ENCODE data around the gene SELENOK. TPM values are rescaled to one million over a fixed set of nuclear protein-coding genes. Genes with fewer than 3 reads are reported as not detected.

SELENOK gene
- total and polyA plus RNA-seq, 2 of the 13 experiments (the other 11 are each of a cell fraction or from before 2014, with no cell fraction given): 67.0 to 81.0 TPM

DNA sequence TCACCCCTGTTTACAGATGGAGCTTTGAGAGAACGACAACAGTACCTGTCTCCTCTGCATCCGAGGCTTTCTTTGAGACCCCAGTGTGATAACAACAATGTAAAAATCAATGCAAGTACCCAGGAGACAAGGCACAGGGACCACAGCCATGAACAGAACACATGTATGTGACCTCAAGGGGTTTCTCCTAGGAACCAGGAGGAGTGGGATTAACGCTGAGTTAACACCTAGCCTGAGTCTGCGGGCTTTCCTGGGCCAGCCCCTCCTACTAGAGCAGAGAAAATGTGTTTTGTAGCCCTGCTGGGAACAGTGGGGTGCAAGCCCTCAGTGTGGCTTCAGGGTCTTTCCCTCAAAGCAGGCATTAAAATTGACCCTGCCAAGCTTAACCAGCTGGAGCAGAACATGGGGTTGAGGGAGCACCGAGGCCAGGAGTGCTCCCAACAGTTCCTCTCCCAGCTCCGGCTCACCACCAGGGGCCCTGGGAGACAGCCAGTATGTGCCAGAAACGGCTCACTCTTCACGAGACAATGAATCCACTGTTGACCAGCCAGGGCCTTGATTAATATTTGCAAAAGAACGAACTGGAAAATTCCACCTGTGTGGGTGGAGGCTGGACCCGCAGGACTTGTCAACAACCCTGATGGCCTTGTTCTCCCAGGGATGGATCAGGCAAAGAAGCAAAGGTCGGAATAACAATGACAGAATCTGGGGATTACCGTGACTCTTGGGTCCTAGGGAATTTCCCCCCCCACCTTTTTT is 49.0 kb downstream of the SELENOK start (continued):
- TF ChIP-seq NONO (IDR thresholded peaks at IDR 0.05) (no peak), NONO (CRISPR knock-in tag; conservative IDR thresholded peaks at IDR 0.05) (peak; percentile 88), AHR (CRISPR knock-in tag; IDR thresholded peaks at IDR 0.05) (no peak), CBX5 (CRISPR knock-in tag; IDR thresholded peaks at IDR 0.05; ENCODE audit: borderline replicate concordance) (0 out of 2 replicates have a peak, but pooled peaks have one; percentile 30), ZNF431 (CRISPR knock-in tag; IDR thresholded peaks at IDR 0.05; ENCODE audit: borderline replicate concordance, low read depth) (peak; percentile 37; the same call in 1 of the 2 replicates), SPEN (CRISPR knock-in tag; IDR thresholded peaks at IDR 0.05; ENCODE audit: low read depth) (peak; percentile 74; the same call in 1 of the 2 replicates), ZNF446 (CRISPR knock-in tag; IDR thresholded peaks at IDR 0.05) (no peak), ZNF468 (CRISPR knock-in tag; IDR thresholded peaks at IDR 0.05) (no peak), MEIS2 (CRISPR knock-in tag; IDR thresholded peaks at IDR 0.05) (peak; percentile 86), SALL1 (CRISPR knock-in tag; IDR thresholded peaks at IDR 0.05) (peak; percentile 80), ERF (CRISPR knock-in tag; IDR thresholded peaks at IDR 0.05) (peak; percentile 85), KLF9 (CRISPR knock-in tag; IDR thresholded peaks at IDR 0.05; ENCODE audit: low read depth) (0 out of 2 replicates have a peak, but pooled peaks have one; percentile 0), ZSCAN25 (CRISPR knock-in tag; IDR thresholded peaks at IDR 0.05) (0 out of 2 replicates have a peak, but pooled peaks have one; percentile 40), HOXD1 (CRISPR knock-in tag; IDR thresholded peaks at IDR 0.05) (0 out of 2 replicates have a peak, but pooled peaks have one; percentile 59), STAT5B (CRISPR knock-in tag; IDR thresholded peaks at IDR 0.05) (no peak), MED8 (CRISPR knock-in tag; IDR thresholded peaks at IDR 0.05; ENCODE audit: insufficient replicate concordance) (peak; percentile 70), ZNF598 (CRISPR knock-in tag; IDR thresholded peaks at IDR 0.05; ENCODE audit: borderline replicate concordance) (peak; percentile 67; the same call in 1 of the 2 replicates), ZNF562 (CRISPR knock-in tag; IDR thresholded peaks at IDR 0.05; ENCODE audit: borderline replicate concordance) (no peak), EEA1 (CRISPR knock-in tag; IDR thresholded peaks at IDR 0.05; ENCODE audit: borderline replicate concordance) (no peak), ARID2 (CRISPR knock-in tag; IDR thresholded peaks at IDR 0.05; ENCODE audit: borderline replicate concordance) (0 out of 2 replicates have a peak, but pooled peaks have one; percentile 22)
- TF ChIP-seq, protein P1, sequence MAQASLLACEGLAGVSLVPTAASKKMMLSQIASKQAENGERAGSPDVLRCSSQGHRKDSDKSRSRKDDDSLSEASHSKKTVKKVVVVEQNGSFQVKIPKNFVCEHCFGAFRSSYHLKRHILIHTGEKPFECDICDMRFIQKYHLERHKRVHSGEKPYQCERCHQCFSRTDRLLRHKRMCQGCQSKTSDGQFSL (CRISPR knock-in tag; IDR thresholded peaks at IDR 0.05): peak; percentile 97; the same call in 1 of the 2 replicates
- TF ChIP-seq, protein P2, sequence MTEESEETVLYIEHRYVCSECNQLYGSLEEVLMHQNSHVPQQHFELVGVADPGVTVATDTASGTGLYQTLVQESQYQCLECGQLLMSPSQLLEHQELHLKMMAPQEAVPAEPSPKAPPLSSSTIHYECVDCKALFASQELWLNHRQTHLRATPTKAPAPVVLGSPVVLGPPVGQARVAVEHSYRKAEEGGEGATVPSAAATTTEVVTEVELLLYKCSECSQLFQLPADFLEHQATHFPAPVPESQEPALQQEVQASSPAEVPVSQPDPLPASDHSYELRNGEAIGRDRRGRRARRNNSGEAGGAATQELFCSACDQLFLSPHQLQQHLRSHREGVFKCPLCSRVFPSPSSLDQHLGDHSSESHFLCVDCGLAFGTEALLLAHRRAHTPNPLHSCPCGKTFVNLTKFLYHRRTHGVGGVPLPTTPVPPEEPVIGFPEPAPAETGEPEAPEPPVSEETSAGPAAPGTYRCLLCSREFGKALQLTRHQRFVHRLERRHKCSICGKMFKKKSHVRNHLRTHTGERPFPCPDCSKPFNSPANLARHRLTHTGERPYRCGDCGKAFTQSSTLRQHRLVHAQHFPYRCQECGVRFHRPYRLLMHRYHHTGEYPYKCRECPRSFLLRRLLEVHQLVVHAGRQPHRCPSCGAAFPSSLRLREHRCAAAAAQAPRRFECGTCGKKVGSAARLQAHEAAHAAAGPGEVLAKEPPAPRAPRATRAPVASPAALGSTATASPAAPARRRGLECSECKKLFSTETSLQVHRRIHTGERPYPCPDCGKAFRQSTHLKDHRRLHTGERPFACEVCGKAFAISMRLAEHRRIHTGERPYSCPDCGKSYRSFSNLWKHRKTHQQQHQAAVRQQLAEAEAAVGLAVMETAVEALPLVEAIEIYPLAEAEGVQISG (CRISPR knock-in tag; IDR thresholded peaks at IDR 0.05): peak; percentile 60
- TF ChIP-seq, protein P3, sequence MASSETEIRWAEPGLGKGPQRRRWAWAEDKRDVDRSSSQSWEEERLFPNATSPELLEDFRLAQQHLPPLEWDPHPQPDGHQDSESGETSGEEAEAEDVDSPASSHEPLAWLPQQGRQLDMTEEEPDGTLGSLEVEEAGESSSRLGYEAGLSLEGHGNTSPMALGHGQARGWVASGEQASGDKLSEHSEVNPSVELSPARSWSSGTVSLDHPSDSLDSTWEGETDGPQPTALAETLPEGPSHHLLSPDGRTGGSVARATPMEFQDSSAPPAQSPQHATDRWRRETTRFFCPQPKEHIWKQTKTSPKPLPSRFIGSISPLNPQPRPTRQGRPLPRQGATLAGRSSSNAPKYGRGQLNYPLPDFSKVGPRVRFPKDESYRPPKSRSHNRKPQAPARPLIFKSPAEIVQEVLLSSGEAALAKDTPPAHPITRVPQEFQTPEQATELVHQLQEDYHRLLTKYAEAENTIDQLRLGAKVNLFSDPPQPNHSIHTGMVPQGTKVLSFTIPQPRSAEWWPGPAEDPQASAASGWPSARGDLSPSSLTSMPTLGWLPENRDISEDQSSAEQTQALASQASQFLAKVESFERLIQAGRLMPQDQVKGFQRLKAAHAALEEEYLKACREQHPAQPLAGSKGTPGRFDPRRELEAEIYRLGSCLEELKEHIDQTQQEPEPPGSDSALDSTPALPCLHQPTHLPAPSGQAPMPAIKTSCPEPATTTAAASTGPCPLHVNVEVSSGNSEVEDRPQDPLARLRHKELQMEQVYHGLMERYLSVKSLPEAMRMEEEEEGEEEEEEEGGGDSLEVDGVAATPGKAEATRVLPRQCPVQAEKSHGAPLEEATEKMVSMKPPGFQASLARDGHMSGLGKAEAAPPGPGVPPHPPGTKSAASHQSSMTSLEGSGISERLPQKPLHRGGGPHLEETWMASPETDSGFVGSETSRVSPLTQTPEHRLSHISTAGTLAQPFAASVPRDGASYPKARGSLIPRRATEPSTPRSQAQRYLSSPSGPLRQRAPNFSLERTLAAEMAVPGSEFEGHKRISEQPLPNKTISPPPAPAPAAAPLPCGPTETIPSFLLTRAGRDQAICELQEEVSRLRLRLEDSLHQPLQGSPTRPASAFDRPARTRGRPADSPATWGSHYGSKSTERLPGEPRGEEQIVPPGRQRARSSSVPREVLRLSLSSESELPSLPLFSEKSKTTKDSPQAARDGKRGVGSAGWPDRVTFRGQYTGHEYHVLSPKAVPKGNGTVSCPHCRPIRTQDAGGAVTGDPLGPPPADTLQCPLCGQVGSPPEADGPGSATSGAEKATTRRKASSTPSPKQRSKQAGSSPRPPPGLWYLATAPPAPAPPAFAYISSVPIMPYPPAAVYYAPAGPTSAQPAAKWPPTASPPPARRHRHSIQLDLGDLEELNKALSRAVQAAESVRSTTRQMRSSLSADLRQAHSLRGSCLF (CRISPR knock-in tag; IDR thresholded peaks at IDR 0.05; ENCODE audit: borderline replicate concordance): 0 out of 2 replicates have a peak, but pooled peaks have one; percentile 16
